GM12874 (cell line): Measurements from ENCODE around the gene CELSR1.

Experiments used
- TF ChIP-seq, protein P1 (sequence below): IDR thresholded peaks from 2 replicates; pipeline ENCODE4 v1.5.1; 2011; ENCODE audit warnings: low read depth, mild to moderate bottlenecking, control low read depth, low read length, moderate library complexity; ENCODE audit not compliant: insufficient read depth

Gene CELSR1, protein sequence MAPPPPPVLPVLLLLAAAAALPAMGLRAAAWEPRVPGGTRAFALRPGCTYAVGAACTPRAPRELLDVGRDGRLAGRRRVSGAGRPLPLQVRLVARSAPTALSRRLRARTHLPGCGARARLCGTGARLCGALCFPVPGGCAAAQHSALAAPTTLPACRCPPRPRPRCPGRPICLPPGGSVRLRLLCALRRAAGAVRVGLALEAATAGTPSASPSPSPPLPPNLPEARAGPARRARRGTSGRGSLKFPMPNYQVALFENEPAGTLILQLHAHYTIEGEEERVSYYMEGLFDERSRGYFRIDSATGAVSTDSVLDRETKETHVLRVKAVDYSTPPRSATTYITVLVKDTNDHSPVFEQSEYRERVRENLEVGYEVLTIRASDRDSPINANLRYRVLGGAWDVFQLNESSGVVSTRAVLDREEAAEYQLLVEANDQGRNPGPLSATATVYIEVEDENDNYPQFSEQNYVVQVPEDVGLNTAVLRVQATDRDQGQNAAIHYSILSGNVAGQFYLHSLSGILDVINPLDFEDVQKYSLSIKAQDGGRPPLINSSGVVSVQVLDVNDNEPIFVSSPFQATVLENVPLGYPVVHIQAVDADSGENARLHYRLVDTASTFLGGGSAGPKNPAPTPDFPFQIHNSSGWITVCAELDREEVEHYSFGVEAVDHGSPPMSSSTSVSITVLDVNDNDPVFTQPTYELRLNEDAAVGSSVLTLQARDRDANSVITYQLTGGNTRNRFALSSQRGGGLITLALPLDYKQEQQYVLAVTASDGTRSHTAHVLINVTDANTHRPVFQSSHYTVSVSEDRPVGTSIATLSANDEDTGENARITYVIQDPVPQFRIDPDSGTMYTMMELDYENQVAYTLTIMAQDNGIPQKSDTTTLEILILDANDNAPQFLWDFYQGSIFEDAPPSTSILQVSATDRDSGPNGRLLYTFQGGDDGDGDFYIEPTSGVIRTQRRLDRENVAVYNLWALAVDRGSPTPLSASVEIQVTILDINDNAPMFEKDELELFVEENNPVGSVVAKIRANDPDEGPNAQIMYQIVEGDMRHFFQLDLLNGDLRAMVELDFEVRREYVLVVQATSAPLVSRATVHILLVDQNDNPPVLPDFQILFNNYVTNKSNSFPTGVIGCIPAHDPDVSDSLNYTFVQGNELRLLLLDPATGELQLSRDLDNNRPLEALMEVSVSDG (N-terminal part only)

DNA sequence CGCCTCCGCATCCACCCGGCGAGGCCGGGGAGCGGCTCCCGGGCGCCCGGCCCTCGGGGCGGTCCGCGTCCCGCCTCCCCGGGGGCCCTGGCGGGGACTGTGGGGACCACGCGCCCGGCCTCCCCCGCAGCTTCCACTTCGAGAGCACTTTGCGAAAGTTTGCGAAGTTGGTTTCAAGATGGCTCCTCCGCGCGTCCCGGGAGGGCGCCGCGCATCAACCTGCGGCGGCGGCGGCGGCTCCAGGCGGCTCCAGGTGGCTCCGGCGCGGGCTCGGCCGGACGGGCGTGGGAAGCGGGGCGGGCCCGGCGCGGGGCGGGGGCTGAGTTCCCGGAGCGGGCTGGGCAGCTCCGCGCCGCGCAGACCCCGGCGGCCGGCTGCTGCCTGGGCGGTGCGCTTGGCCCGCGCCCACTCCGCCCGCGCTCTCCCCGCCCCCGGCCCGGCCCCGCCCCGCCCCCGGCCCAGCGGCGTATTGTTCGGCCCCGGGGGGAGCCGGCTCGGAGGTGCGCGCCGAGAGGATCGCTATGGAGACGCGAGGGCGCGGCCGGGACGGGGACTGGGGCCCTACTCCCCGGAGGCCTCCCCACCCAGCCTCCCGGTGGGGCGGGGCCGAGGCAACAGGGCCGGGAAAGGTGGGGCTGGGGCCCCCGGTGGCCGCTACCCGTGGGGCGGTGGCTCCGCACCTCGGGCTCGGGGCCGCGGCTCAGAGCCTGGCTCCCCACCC, at the start of gene CELSR1:
Gene CELSR1 (minus strand): TSS at position 396 of the 721 bp plus-strand sequence. CDS start 450 bp downstream, outside the sequence.
- TF ChIP-seq, protein P1, sequence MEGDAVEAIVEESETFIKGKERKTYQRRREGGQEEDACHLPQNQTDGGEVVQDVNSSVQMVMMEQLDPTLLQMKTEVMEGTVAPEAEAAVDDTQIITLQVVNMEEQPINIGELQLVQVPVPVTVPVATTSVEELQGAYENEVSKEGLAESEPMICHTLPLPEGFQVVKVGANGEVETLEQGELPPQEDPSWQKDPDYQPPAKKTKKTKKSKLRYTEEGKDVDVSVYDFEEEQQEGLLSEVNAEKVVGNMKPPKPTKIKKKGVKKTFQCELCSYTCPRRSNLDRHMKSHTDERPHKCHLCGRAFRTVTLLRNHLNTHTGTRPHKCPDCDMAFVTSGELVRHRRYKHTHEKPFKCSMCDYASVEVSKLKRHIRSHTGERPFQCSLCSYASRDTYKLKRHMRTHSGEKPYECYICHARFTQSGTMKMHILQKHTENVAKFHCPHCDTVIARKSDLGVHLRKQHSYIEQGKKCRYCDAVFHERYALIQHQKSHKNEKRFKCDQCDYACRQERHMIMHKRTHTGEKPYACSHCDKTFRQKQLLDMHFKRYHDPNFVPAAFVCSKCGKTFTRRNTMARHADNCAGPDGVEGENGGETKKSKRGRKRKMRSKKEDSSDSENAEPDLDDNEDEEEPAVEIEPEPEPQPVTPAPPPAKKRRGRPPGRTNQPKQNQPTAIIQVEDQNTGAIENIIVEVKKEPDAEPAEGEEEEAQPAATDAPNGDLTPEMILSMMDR, result no peak

DNA sequence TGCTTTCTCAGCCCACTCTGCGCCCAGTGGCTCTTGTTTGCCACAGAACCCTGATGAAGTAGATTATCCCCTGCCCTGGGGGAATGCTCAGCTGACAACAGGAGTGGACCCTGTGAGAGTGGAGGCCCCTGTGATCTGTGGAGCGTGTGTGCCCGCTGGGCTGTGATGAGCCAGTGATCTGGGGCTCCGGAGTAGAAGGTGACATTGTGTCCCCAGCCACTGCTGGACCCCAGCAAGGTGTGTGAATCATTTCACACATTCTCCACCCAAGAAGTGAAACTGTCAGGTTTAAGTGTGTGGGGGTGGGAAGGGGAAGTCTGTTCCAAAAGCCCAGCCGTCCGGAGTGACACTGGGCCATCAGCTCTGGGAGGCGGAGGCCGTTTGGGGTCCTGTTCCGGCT, 49.6 kb upstream of the CELSR1 start:
- TF ChIP-seq, protein P1, result no peak

DNA sequence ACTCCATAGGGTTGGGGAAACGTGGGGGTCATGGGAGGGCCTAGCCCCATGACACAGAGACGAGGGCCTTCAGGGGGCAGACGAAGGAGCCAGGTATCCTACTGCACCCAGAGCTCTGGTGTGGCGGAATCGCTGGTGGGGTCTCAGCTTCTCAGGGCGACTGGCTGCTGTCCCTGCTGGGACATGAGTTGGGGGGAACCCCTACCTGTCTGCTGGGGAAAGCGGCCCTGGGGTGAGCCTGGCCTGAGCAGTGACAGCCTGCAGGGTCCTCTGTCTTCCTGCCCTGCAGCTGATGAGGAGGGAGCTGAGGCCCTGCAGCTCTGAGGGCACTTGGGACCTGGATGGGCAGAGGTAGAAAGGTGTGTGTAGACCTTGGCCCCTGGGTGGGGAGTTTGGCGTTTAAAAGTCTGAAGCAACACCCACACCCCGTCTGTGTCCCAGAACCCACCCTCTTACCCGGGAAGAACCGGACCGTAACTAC, 49.2 kb upstream of the CELSR1 start:
- TF ChIP-seq, protein P1, result no peak

DNA sequence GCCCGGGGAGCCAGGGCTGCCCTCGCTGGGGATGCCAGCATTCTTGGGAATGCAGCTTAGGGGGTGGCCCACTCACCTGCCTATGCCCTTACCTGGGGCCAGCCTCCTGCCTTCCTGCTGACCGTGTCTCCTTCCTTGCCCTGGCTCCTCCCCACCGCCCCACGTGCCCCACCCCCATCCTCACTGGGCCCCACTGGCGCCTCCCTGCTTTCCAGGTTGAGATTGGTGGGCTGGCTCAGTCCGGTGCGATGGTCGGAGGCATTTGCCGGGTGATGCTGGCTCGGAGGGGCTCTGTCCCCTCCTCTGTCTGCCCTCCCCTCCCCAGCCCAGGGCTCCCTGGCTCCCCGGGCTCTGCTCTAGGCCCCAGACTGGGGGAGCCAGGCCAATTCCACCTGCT, 48.7 kb upstream of the CELSR1 start:
- TF ChIP-seq, protein P1, result no peak

DNA sequence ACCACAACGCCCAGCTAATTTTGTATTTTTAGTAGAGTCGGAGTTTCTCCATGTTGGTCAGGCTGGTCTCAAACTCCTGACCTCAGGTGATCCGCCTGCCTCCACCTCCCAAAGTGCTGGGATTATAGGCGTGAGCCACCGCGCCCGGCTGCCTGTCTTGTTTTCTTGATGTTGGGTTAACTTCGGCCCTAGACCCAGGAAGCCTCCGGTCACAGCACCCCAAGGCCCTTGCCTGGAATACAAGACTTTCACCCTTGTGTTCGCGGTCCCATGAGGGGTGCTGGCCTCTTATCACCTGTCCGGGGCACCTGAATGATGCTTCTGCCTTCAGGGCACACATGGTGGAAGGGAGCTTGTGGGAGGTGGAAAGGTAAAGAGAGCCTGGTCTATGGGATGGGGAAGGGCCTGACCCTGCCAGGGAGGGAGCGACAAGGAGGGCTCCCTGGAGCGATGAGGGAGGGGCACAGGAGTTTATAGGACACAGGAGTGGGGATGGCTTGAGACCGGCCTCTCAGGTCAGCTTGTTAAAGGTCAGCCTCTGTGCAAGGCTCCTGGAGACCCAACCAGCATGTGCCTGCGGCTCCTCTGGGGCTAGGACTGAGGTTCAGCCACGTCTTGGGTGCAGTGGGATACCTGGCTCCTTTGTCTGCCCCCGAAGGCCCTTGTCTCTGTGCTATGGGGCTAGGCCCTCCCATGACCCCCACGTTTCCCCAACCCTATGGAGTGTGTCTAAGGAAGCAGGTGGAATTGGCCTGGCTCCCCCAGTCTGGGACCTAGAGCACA, 48.1 kb upstream of the CELSR1 start:
- TF ChIP-seq, protein P1, result no peak

DNA sequence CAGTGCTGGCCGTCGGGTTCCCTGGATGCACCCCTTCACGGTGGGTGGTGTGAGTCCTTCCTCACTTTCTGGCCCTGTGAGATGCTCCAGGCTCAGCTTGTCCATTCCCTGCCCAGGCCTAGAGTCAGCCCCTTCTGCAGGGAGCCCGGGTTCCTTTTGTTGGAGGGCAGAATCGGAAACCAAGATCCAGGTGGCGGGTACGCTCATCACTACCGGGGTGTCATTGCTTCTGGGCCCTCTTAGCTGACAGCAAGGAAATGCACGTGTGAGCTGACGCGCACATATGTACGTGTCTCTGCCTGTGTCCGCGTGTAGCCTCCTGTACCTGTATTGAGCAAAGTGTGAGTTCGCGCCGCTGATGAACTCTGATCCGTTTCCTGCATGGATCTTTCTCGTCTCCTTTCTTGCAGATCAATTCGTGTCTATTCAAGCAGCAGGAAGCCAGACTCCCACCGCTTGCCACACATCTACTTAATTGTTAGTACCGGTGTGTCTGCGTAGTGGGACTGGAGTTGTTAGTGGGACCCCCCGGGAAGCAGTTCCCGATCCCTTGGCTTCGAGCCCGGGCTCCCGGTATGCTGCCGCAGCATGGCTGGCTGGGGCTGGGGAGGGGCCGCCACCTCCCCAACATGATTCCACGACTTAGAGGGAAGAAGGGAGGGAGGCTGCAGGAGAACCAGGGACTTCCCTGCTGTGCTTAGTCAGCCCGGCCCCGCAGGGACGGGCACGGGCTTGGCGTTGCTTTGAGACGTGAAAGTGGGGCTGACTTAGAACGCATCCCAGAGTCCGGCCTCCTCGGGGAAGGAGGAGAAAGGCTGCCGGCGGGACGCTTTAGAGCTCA, 46.9 kb upstream of the CELSR1 start:
- TF ChIP-seq, protein P1, result no peak
